Endothelial cell of umbilical vein (primary cell): ENCODE measurements around the gene TEDC2. TPM values are rescaled to one million over a fixed set of nuclear protein-coding genes. Genes with fewer than 3 reads are reported as not detected.

Source experiments
- BruUV-seq: library from RNA; stranded (reverse); fragments of 400-500 nt; replicated peaks from 2 replicates; lab custom pipeline; 2021; lab: Mats Ljungman, UMichigan
- CTCF ChIA-PET: fragments of 300-600, 350-600 bp; sonication (Branson Sonifier 250); formaldehyde crosslinking; loops from one replicate; lab custom pipeline; 2021; ENCODE audit warnings: antibody characterized with exemption, inconsistent platforms; lab: Charles Lee
- POLR2A ChIA-PET: fragments of 300-600, 350-600 bp; sonication (Branson Sonifier 250); formaldehyde crosslinking; loops from one replicate; lab custom pipeline; 2021; ENCODE audit warnings: antibody characterized with exemption, inconsistent platforms; lab: Charles Lee
- DNase-seq: peaks from one replicate; pipeline ENCODE4 v3.0.0-alpha.2; 2011; ENCODE audit warnings: low read depth, low spot score
- FAIRE-seq: peaks from 2 replicates; lab custom pipeline; 2011; peaks lifted over from hg19 to GRCh38; lab: Jason Lieb, UNC
- H2AFZ ChIP-seq: 2 replicates; pipeline ENCODE4 v1.6.0; 2012; ENCODE audit warnings: low read depth, low read length, control low read depth, inconsistent platforms
- H3K27ac ChIP-seq: 2 replicates; pipeline ENCODE4 v1.5.1; 2011; ENCODE audit warnings: low read depth, mild to moderate bottlenecking, control low read depth, low read length, moderate library complexity; ENCODE audit not compliant: insufficient read depth
- H3K27me3 ChIP-seq, 2 experiments: 2 replicates each; pipeline versions ENCODE4 v1.6.0 to v1.6.1; 2011; ENCODE audit warnings: low read length in 2 of 2, mixed read lengths in 1 of 2; ENCODE audit not compliant: control insufficient read depth in 2 of 2, insufficient read depth in 2 of 2
- H3K36me3 ChIP-seq, 2 experiments: 2 replicates in 1 of 2; 3 replicates in 1 of 2; pipeline ENCODE4 v1.5.1; 2011; ENCODE audit warnings: low read length in 2 of 2, mild to moderate bottlenecking in 1 of 2, moderate library complexity in 1 of 2; ENCODE audit not compliant: control insufficient read depth in 2 of 2, insufficient read depth in 2 of 2; ENCODE audit errors: extremely low read depth in 1 of 2
- H3K4me1 ChIP-seq: 3 replicates; pipeline ENCODE4 v1.5.1; 2011; ENCODE audit warnings: mild to moderate bottlenecking, low read length; ENCODE audit not compliant: control insufficient read depth, insufficient read depth; ENCODE audit errors: extremely low read depth
- H3K4me2 ChIP-seq: 2 replicates; pipeline ENCODE4 v1.6.1; 2011; ENCODE audit warnings: low read length, control low read depth, mixed read lengths; ENCODE audit not compliant: insufficient read depth
- H3K4me3 ChIP-seq, 3 experiments: fragments of 200-600 bp in 1 of 3; sonication (generic), shearing (Covaris generic) in 1 of 3; replicated peaks in 1 of 3; 2 replicates each; pipeline ENCODE4 v1.5.1; 2011 to 2016; ENCODE audit warnings: control low read depth in 3 of 3, low read length in 3 of 3, mild to moderate bottlenecking in 2 of 3, inconsistent platforms in 1 of 3, low read depth in 1 of 3, moderate library complexity in 1 of 3; ENCODE audit not compliant: insufficient read depth in 1 of 3
- H3K79me2 ChIP-seq: 2 replicates; pipeline ENCODE4 v1.6.0; 2012; ENCODE audit warnings: low read length, inconsistent platforms; ENCODE audit not compliant: control insufficient read depth, insufficient read depth
- H3K9ac ChIP-seq: replicated peaks from 2 replicates; pipeline ENCODE3; 2011; ENCODE audit warnings: low read length, control low read depth; ENCODE audit not compliant: insufficient read depth; ENCODE audit errors: extremely low read depth
- H3K9me1 ChIP-seq: replicated peaks from 3 replicates; pipeline ENCODE4 v1.6.0; 2011; ENCODE audit warnings: mild to moderate bottlenecking, low read length; ENCODE audit not compliant: control insufficient read depth, insufficient read depth; ENCODE audit errors: extremely low read depth
- H3K9me3 ChIP-seq: replicated peaks from 2 replicates; pipeline ENCODE4 v1.5.1; 2012; ENCODE audit warnings: low read length, inconsistent platforms; ENCODE audit not compliant: control insufficient read depth, insufficient read depth
- H4K20me1 ChIP-seq: replicated peaks from 2 replicates; pipeline ENCODE3; 2011; ENCODE audit warnings: mild to moderate bottlenecking, low read length; ENCODE audit not compliant: control insufficient read depth, insufficient read depth; ENCODE audit errors: extremely low read depth
- EZH2 ChIP-seq: IDR thresholded peaks from 2 replicates; pipeline ENCODE4 v1.6.1; 2012; ENCODE audit warnings: borderline replicate concordance, low read depth, mild to moderate bottlenecking, moderate library complexity, low read length, inconsistent platforms; ENCODE audit not compliant: severe bottlenecking
- FOS ChIP-seq: IDR thresholded peaks from 2 replicates; pipeline ENCODE4 v1.6.1; 2011; ENCODE audit warnings: mild to moderate bottlenecking, low read length, moderate library complexity, borderline replicate concordance; ENCODE audit not compliant: insufficient read depth
- GATA2 ChIP-seq: IDR thresholded peaks from 2 replicates; pipeline ENCODE4 v1.7.0; 2011; ENCODE audit warnings: low read depth, mild to moderate bottlenecking, moderate library complexity, mixed read lengths, low read length; ENCODE audit not compliant: insufficient read length, insufficient read depth
- JUN ChIP-seq: IDR thresholded peaks from 2 replicates; pipeline ENCODE4 v1.6.1; 2011; ENCODE audit warnings: borderline replicate concordance, low read depth; ENCODE audit not compliant: insufficient read length, insufficient read depth
- MYC ChIP-seq: IDR thresholded peaks from one replicate; pipeline ENCODE4 v1.6.1; 2011; ENCODE audit warnings: mild to moderate bottlenecking, low read depth, low read length
- POLR2A ChIP-seq: IDR thresholded peaks from 2 replicates; pipeline ENCODE4 v1.6.1; 2012; ENCODE audit warnings: low read depth, mild to moderate bottlenecking, control low read depth, low read length
- POLR2AphosphoS5 ChIP-seq: IDR thresholded peaks from 2 replicates; pipeline ENCODE4 v1.6.1; 2012; ENCODE audit warnings: low read depth, mild to moderate bottlenecking, control low read depth, low read length, moderate library complexity; ENCODE audit not compliant: insufficient read depth
- dilution Hi-C: fragments of 300-500 bp; cut with MboI; formaldehyde crosslinking; loops from one replicate; pipeline ENCODE4 v1.15.0; 2019; ENCODE audit warnings: low sequenced_read_pairs; ENCODE audit not compliant: extremely low pct_ligation_motif_present
- intact Hi-C: fragments of 100-400 bp; cut with micrococcal nuclease; formaldehyde crosslinking; loops from one replicate; pipeline ENCODE4 v1.10.0; 2022
- polyA plus RNA-seq, 4 experiments: library from polyadenylated mRNA; depleted of rRNA in 3 of 4; stranded (reverse) in 3 of 4; unstranded in 1 of 4; fragments of >200 nt; gene quantifications; 2 replicates each; pipeline versions ENCODE4 v1.2.1 to v1.2.3, GENCODE V29; 2011 to 2012; ENCODE audit warnings: missing spikeins in 1 of 4
- total RNA-seq: library from RNA; stranded (reverse); gene quantifications from 2 replicates; pipeline ENCODE4 v1.2.3, GENCODE V29; 2021
- TF ChIP-seq, protein P1 (sequence below), 2 donors: IDR thresholded peaks; 1 replicate in 1 of 2; 2 replicates in 1 of 2; pipeline ENCODE4 v1.5.1; 2011; ENCODE audit warnings: low read length in 2 of 2, mild to moderate bottlenecking in 2 of 2, moderate library complexity in 2 of 2, control low read depth in 1 of 2, inconsistent platforms in 1 of 2, low read depth in 1 of 2; ENCODE audit not compliant: insufficient read depth in 1 of 2; ENCODE audit errors: extremely low read depth in 1 of 2
- TF ChIP-seq, protein P2 (sequence below): IDR thresholded peaks from 2 replicates; pipeline ENCODE4 v1.6.1; 2011; ENCODE audit not compliant: insufficient read depth, insufficient read length

TEDC2 gene
- total and polyA plus RNA-seq, 2 donors (not counting 3 experiments of a cell fraction or from before 2014, with no cell fraction given), result 7.6 to 12.7 TPM

DNA sequence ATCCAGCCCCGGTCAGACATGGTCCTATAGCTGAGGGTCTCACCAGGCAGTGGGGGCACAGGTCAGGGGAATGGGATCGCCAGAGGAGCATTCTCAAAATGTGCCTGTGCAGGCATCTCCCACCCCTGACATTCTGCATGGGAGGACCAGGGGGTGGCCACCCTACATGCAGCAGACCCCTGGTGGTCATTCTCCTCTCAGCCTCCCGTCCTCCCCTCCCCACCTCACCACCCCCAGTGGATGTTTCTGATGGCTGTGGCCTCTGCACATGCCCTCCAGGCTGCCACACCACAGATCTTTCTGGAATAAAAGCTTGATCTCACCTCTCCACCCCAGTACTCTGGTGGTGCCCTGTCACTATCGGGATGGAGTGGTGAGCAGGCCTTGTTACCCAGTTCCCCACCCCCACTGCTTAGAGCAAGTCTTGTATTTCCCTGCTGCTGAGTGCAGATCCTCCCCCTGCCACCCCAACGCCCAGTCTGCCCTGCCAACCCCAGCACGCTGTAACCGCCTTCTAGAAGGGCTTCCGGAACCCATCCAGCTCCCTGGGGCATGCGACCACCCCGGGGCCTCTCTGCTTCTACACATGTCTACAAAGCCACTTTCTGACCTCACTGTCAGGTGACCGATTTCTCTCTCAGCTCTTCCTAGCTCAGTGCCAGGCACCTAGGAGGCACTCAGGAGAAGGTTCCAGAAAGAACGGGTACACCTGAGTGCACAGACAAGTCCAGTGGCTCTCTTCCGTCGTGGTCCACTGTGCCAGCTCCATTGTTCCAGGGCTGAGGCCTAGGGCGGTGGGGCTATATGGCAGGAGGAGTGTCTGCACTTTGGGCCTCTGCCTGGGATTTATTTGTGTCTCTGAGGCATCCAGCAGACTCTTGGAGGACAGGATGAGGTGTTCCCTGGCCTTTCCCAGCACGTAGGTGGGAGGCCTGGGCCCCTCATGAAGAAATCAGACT is 24.3 kb downstream of the TEDC2 start:
- ChIA-PET POLR2A (no interaction called here), CTCF (interaction anchor here (1.7 to 3.0 kb wide), 3 partner anchors 14 to 17 kb away, joined by 5 to 14 read pairs (median 9); partner anchors contain the start of gene NTN3)
- Histone ChIP-seq H3K4me3 (no peak overlapping the region), H3K79me2 (peaks cover 5% of the 10 kb centered on the region), H3K9ac (no peak overlapping the region), H3K27ac (no peak overlapping the region), H3K4me1 (no peaks in the 10 kb centered on the region), H3K9me1 (no peaks in the 10 kb centered on the region), H3K9me3 (no peaks in the 10 kb centered on the region), H3K36me3 (no peaks in the 10 kb centered on the region), H4K20me1 (no peaks in the 10 kb centered on the region), H2AFZ (no peak overlapping the region), H3K27me3 (no peaks in the 10 kb centered on the region), H3K4me2 (no peak overlapping the region)
- dilution Hi-C loops, result no loop called here
- DNase-seq (no peak), FAIRE-seq (no peak)
- BruUV-seq, result no TSS peak
- no peak for TF ChIP-seq EZH2
- TF ChIP-seq, protein P1, sequence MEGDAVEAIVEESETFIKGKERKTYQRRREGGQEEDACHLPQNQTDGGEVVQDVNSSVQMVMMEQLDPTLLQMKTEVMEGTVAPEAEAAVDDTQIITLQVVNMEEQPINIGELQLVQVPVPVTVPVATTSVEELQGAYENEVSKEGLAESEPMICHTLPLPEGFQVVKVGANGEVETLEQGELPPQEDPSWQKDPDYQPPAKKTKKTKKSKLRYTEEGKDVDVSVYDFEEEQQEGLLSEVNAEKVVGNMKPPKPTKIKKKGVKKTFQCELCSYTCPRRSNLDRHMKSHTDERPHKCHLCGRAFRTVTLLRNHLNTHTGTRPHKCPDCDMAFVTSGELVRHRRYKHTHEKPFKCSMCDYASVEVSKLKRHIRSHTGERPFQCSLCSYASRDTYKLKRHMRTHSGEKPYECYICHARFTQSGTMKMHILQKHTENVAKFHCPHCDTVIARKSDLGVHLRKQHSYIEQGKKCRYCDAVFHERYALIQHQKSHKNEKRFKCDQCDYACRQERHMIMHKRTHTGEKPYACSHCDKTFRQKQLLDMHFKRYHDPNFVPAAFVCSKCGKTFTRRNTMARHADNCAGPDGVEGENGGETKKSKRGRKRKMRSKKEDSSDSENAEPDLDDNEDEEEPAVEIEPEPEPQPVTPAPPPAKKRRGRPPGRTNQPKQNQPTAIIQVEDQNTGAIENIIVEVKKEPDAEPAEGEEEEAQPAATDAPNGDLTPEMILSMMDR (IDR thresholded peaks at IDR 0.05; ENCODE audit: extremely low read depth in 1 of 2, insufficient read depth in 1 of 2, low read depth in 1 of 2, low read length in 2 of 2), result no peak
- TF ChIP-seq JUN, result no peak
- TF ChIP-seq, protein P2, sequence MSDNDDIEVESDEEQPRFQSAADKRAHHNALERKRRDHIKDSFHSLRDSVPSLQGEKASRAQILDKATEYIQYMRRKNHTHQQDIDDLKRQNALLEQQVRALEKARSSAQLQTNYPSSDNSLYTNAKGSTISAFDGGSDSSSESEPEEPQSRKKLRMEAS, result no peak
- TF ChIP-seq POLR2A, result no peak
- TF ChIP-seq MYC, result no peak
- no peak for TF ChIP-seq GATA2
- no peak for TF ChIP-seq FOS
- no peak for TF ChIP-seq POLR2AphosphoS5
- intact Hi-C loops, result no loop called here
